Anterior cingulate cortex (tissue), 58 donors: ENCODE results near the gene CAND2.
"Not testable (repeated sequence)": the region's sequence is repeated elsewhere in the genome, so short reads cannot be mapped to it uniquely, and the experiment has no call there.

Source experiments
- DNase-seq, 58 donors: peaks; one replicate each; lab custom pipeline; 2025; lab: John Stamatoyannopoulos, UW

Gene CAND2

GRCh38 chr3:12879191-12879815 lies 82.8 kb downstream of the CAND2 start:
- peak in 39 of 58 donors; percentile 14 to 76 (median 38) for DNase-seq

GRCh38 chr3:12881858-12882257 lies 85.4 kb downstream of the CAND2 start:
- DNase-seq: not testable (repeated sequence)

GRCh38 chr3:12882336-12883310 lies 86.1 kb downstream of the CAND2 start:
- DNase-seq: no peak

- peak in 53 of 58 donors; percentile 30 to 87 (median 67) for DNase-seq
These were observed 87.8 kb downstream of the CAND2 start for GRCh38 chr3:12884186-12884680.
